Measurements from ENCODE around the gene HEY2. TPM values are rescaled to one million over a fixed set of nuclear protein-coding genes. Genes with fewer than 3 reads are reported as not detected.
"Not testable (repeated sequence)": the region's sequence is repeated elsewhere in the genome, so short reads cannot be mapped to it uniquely, and the experiment has no call there.

HEY2 gene
- total RNA-seq, 1 donor from 2014 or later, result 2.1 TPM

- Mint-ChIP-seq H3K4me3 (ENCODE audit: unreplicated experiment) (no peak overlapping the region), H3K4me1 (ENCODE audit: low read depth, unreplicated experiment) (peaks cover 2% of the 10 kb centered on the region), H3K27me3 (ENCODE audit: unreplicated experiment) (peaks cover 2% of the 10 kb centered on the region), H3K27ac (ENCODE audit: unreplicated experiment) (no peak overlapping the region), H3K36me3 (ENCODE audit: unreplicated experiment) (no peaks in the 10 kb centered on the region), H3K9me3 (ENCODE audit: unreplicated experiment) (peaks cover 3% of the 10 kb centered on the region)
- DNase-seq, result no peak
- TF ChIP-seq, protein P1, sequence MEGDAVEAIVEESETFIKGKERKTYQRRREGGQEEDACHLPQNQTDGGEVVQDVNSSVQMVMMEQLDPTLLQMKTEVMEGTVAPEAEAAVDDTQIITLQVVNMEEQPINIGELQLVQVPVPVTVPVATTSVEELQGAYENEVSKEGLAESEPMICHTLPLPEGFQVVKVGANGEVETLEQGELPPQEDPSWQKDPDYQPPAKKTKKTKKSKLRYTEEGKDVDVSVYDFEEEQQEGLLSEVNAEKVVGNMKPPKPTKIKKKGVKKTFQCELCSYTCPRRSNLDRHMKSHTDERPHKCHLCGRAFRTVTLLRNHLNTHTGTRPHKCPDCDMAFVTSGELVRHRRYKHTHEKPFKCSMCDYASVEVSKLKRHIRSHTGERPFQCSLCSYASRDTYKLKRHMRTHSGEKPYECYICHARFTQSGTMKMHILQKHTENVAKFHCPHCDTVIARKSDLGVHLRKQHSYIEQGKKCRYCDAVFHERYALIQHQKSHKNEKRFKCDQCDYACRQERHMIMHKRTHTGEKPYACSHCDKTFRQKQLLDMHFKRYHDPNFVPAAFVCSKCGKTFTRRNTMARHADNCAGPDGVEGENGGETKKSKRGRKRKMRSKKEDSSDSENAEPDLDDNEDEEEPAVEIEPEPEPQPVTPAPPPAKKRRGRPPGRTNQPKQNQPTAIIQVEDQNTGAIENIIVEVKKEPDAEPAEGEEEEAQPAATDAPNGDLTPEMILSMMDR (IDR thresholded peaks at IDR 0.05; ENCODE audit: partially characterized antibody, unreplicated experiment), result no peak
Observed at GRCh38 chr6:125769147-125769783, 19.8 kb downstream of the HEY2 start.

- no peaks in the 10 kb centered on the region for H3K36me3 Mint-ChIP-seq (ENCODE audit: unreplicated experiment)
- no peak for DNase-seq
- H3K4me1 Mint-ChIP-seq (ENCODE audit: low read depth, unreplicated experiment), result peaks cover 8% of the 10 kb centered on the region
- TF ChIP-seq, protein P1 (IDR thresholded peaks at IDR 0.05; ENCODE audit: partially characterized antibody, unreplicated experiment), result no peak
- no peak overlapping the region for H3K4me3 Mint-ChIP-seq (ENCODE audit: unreplicated experiment)
- no peak overlapping the region for H3K27ac Mint-ChIP-seq (ENCODE audit: unreplicated experiment)
- peaks cover 4% of the 10 kb centered on the region for H3K27me3 Mint-ChIP-seq (ENCODE audit: unreplicated experiment)
- H3K9me3 Mint-ChIP-seq (ENCODE audit: unreplicated experiment), result peaks cover 10% of the 10 kb centered on the region
Observed at GRCh38 chr6:125773387-125774341, 24.2 kb downstream of the HEY2 start.

DNA sequence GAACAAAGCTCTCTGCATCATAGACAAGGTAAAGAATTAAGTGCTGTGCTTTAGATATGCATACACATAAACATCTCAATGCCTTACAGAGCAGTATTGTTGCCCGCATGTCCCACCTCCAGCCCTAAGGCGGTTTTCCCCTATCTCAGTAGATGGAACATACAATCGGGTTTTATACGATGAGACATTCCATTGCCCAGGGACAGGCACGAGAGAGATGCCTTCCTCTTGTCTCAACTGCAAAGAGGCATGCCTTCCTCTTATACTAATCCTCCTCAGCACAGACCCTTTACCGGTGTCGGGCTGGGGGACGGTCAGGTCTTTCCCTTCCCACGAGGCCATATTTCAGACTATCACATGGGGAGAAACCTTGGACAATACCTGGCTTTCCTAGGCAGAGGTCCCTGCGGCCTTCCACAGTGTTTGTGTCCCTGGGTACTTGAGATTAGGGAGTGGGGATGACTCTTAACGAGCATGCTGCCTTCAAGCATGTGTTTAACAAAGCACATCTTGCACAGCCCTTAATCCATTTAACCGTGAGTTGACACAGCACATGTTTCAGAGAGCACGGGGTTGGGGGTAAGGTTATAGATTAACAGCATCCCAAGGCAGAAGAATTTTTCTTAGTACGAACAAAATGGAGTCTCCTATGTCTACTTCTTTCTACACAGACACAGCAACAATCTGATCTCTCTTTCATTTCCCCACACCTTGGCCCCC lies 26.8 kb downstream of the HEY2 start:
- H3K4me3 Mint-ChIP-seq (ENCODE audit: unreplicated experiment), result peak overlapping the region; percentile 74
- H3K36me3 Mint-ChIP-seq (ENCODE audit: unreplicated experiment); H3K27me3 Mint-ChIP-seq (ENCODE audit: unreplicated experiment); H3K4me1 Mint-ChIP-seq (ENCODE audit: low read depth, unreplicated experiment); DNase-seq; H3K9me3 Mint-ChIP-seq (ENCODE audit: unreplicated experiment): not testable (repeated sequence)
- peak overlapping the region; percentile 95 for H3K27ac Mint-ChIP-seq (ENCODE audit: unreplicated experiment)

- peaks cover 3% of the 10 kb centered on the region for H3K27me3 Mint-ChIP-seq (ENCODE audit: unreplicated experiment)
- TF ChIP-seq, protein P1 (IDR thresholded peaks at IDR 0.05; ENCODE audit: partially characterized antibody, unreplicated experiment), result no peak
- H3K4me1 Mint-ChIP-seq (ENCODE audit: low read depth, unreplicated experiment), result peaks cover 6% of the 10 kb centered on the region
Observed at GRCh38 chr6:125779924-125780539, 30.6 kb downstream of the HEY2 start.

More at GRCh38 chr6:125779924-125780539, 30.6 kb downstream of the HEY2 start:
- Mint-ChIP-seq H3K4me3 (ENCODE audit: unreplicated experiment) (no peak overlapping the region), H3K9me3 (ENCODE audit: unreplicated experiment) (peaks cover 8% of the 10 kb centered on the region), H3K27ac (ENCODE audit: unreplicated experiment) (no peak overlapping the region), H3K36me3 (ENCODE audit: unreplicated experiment) (no peaks in the 10 kb centered on the region)
- peak; percentile 79 for DNase-seq
